HG03457 (cell line): ENCODE data around the gene NDUFS3.

Experiments used
- ATAC-seq: cut with Tn5 transposase; IDR thresholded peaks from one replicate; pipeline ENCODE4 v1.9.1; 2021; ENCODE audit warnings: moderate number of reproducible peaks; ENCODE audit not compliant: unreplicated experiment

Gene NDUFS3

GRCh38 chr11:47628026-47628425 is 49.2 kb downstream of the NDUFS3 start:
- no peak for ATAC-seq

- no peak for ATAC-seq
Measured at GRCh38 chr11:47631473-47631872, 52.6 kb downstream of the NDUFS3 start.
